GF-D8 (cell line): ENCODE results near the gene GORASP1.

Experiments
- DNase-seq: peaks from one replicate; lab custom pipeline; 2025; lab: John Stamatoyannopoulos, UW

The GORASP1 gene

DNA sequence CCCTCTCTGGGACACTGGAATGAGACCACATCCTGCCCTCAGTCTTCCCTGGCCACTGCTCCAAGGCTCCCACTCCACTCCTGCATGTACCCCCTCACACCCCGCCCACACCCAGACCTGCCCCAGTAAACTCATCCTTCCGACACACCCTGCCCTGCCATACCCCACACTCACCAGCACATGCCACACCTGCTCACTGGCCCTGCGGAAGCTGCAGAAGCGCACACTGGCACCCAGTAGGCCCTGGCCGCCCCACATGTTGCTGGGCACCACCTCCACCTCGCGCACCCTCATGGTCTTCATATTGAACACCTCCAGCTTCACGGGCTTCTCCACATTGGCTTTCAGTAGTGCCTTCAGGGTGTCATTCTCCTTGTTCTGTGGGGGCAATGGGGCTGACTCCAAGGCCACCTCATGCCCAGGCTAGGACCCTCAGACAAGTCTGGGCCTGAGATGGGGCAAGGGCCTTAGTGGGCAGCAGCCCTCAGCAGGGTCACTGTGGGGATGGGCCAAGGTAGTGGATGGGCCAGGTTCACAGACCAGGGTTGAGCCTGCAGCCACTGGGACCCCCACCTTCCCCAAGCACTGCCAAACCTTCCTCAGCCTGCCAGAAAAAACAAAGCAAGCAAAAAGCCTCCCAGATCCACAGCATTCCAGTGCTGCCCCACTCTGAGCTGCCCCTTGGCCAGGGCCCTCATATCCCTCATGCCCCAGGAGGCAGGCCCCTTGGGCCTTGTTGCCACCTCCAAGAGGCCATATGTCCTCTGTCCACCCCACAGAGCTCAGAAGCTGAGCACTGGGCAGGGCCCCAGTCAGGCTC lies 4.7 kb downstream of the GORASP1 start:
- DNase-seq = no peak

DNA sequence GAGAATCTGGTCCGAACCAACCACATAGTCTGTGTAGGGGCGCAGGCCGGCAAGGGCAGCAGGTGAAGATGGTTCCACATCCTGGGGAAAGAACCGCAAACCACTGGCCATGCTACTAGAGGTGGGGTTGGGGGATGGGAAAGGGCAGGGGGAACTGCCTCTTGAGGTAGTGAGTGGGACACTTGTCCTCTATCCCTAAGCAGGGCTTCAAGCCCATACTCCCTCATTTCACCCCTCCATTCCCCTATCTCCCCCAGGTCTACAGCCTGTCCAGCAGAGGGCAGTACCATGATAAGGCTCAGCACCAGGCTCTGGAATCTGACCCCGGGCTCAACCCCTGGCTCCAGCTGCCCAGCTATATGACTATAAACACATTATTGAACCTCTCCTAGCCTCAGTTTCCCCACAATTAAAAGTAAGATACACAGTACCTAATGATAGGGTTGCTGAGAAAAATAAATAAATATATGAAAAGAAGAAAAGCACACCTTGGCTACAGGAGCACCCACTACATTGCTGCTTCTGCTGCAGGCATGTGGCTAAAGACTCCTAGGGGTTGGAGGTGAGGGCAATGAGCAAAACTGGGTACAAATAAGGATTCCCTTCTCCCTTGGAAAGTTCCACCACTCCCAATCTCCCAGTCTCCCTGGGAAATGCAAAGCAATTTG lies 6.3 kb downstream of the GORASP1 start:
- no peak for DNase-seq

DNA sequence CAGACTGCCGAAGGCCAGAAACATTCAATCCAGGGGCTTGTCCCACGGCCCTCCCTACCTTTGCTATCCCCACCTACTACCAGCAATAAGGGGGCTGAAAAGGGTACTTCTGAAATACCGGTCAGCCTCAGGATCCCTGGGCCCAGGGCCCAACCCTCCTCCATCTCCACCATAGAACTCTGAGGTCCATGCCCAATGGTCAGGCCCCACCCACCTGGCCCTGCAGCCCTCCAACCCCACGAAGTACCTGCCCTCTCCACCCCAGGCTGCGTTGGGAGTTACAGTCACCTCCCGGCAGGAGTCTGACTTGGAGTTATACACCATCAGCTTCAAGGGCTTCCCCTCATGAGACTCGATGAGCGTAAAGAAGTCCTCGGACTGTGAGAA lies 6.9 kb downstream of the GORASP1 start:
- no peak for DNase-seq

DNA sequence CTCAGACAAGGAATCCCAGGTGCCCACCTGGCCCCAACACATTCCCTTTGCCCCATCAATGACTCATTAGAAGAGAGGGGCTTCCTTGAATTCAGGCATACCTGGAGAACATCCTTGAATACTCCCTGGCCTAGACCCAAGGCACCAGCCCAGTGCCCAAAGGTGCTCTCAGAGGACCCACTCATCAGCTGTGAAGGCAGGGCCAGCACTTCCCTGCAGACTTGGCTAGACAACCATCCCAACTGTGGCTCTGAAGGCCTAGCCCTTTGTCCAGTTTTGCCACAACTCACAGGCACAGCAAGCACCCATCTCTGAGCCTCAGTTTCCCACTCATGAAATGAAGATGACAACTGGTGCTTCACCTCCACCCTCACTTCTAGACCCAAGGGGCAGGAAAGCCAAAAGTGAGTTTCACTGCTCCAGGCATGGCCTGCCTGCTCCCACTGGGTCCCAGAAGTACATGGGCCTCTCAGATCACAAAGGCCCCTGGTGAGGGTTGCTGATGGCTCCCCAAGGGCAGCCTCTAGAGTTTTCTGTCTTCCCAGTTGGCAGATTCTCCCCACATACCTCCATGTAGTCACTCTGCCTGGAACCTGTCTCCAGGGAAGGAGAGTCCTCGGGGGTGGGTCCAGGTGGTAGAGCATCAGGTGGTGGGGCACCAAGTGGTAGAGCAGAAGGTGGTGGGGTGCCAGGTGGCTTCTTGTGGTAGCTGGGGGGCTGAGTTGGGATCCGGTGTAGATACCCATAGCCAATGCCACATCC lies 7.5 kb downstream of the GORASP1 start:
- DNase-seq = no peak

DNA sequence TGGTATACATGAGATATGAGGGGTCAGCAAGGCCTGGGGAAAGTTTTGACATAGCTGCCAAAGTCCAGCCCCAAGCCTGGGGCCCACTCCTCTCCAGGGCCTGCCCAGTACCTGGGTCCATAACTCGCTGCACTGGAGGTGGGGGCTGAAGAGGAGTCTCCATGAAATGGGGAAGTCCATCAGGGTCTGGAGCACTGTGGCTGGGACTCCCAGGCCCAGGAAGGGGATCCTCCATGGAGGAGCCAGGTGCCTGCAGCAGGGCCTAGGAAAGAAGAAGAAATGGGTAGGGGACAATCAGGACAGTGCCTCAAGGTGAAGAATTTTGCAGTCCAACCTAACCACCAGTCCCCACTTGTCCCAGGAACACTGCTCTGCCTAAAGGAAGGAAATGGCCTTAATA lies 8.2 kb downstream of the GORASP1 start:
- DNase-seq = no peak

DNA sequence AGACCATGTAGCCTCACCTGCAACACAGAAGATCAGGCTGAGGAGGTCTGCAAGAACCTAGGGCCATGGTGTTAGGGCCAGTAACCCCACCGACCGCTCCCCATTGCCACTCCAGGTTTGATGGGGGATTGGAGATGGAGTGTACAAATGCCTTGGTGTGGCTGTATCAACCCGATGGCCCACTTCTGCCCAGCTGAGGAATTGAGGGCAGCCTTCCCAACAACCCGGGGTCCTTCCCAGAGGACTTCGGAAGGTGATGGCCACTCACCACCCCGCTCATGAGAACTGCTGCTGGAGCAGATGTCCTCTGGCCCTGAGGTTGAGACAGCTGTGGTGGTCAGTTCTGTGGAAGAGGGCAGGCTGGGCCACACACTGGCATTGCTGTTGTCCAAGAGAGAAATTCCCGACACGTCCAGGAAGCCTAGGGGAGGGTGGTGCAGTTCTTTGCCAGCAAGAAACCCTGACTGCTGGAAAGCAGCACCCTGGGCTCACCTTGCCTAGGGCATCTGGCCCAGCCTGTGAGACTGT lies 8.9 kb downstream of the GORASP1 start:
- DNase-seq = no peak

DNA sequence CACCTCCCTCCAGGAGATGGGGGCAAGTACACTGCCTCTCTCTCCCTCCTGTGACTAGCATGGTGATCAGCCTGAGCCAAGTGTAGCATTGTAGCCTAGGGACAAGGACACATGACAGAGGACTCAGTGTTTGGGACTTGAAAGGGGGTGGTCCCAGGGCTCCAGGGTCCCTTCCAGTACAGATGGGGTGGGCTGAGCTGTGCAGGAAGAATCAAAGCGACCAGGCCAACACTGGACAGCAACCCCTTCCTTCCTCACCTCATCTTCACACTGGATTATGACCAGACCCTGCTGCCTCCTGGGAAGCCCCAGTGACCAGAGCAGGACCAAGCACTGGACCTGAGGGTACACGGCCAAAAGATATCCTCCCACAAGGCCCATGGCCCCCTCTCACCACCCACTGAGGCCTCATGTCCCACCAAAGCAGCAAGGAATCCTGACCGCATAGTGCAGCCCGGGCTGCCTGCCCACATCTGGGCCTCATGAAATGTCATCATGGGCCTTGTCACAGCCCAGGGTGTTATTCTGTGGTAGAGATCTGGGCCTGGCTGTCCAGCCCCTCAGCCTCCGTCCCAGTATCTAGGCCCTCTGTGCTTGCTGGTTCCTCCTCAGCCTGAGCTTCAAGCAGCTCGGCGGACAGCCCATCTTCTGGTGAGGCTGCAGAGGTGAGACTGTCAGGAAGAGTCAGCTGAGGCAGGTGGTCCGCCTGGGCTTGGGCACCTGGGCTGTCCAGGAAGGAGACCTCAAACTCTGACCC lies 9.5 kb downstream of the GORASP1 start:
- no peak for DNase-seq

DNA sequence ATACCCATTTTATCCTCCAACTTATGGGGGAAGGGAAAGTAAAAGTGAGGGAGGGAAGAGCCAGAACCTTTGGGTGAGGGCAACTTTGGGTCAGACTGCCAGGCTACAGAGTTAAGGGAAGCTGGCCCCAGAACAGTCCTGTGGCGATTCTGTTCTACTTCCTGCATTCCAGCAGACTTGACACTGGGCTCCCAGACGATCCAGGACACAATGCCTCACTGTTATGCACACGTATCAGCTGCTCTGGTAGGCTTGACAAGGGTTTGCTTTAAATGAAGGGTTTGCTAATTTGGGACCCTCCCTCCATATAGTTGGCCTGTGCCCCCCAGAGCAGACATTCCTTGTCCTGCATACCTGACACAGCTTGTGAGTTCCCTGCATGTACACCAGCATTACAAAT lies 10.7 kb downstream of the GORASP1 start:
- no peak for DNase-seq

DNA sequence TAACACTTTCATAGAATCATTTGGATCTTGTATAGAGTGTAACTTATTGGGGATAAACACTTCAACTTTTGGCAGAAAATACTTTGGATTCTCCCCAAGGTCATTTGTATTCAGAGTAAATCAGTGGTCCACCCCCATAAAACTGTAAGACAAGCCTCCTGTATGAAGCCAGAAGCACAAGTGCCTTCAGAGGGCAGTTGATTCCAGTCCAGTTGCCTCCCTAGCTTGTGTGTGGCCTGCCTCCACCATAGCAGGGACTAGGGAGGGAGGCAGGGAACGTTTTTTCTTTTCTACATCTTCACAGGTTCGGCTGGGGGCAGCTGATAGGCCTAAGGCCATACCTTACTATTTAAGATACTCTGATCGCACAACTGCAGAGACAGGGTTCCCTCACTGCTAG lies 11.6 kb downstream of the GORASP1 start:
- DNase-seq = no peak

DNA sequence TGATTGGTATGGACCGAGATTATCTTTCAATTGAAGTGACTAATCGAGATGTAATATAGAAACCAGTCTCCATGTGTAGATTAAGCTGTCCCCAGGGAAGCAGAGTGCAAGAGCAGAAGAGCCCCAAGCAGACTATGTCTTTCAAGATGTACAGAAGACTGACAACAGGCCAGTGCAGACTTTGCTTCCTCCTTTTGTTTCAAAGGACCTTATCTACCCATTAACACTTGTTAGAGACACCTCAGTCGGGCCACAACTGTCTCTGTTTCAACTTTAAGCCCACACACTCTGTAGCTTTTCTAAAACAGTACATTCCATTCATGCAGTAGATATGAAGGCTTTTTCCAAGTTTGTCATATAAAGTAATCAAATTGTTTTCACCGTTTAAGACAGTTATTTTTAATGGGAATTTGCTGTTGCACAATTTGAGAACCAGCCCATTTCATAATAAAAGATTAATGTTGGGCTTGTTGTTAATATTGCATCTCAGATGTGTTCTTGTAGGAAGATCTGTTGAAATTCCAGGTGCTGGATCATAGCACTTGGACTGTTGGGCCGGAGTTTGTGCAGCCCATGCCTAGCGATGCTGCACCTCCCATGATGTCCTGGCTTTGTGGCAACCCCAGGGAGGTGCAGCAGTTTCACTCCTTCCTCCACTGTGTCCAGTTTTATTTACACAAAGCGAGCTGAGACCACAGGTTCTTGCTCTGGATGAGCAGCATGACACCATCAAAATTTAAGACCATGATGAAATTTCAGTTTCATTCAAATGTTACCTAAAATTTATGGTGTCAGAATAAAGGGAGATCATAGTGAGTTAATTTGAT lies 12.4 kb downstream of the GORASP1 start:
- no peak for DNase-seq

DNA sequence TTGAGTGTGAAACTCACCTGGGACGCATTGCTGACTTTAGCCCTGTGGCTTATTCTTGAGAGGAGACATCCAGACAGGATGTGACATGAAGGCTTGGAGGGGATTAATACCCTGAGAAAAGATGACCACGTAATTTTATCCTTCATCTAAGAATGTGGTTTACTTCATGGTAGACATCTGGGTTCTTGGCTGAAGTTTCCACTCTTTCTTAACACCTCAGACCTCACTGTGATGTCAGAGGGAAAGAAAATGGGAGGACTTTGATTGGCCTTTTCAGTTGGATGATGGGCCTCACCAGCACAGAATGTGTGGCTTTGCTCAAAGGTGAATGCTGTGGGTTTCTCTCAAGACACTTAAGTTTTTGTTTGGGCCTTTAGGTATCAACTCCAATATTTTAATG lies 16.5 kb downstream of the GORASP1 start:
- DNase-seq = no peak

DNA sequence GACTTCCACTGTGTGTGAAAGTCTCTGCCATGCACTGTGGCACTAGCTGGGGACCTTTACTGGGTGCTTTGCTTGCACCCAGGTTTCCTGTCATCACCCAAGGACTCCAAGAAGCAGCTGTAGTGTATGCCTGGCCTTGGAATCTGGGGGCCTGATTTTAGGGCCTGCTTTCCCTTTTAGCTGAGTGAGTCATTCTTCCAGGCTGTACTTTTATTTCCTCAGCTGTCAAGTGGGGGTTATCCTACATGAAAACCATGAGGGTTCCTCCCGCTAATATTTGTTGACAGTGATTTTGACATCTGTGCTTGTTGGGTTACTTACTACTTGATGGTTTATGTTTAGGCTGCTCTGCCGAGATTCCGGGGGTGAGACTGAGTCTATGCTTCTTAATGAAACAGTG lies 18.5 kb downstream of the GORASP1 start:
- no peak for DNase-seq

DNA sequence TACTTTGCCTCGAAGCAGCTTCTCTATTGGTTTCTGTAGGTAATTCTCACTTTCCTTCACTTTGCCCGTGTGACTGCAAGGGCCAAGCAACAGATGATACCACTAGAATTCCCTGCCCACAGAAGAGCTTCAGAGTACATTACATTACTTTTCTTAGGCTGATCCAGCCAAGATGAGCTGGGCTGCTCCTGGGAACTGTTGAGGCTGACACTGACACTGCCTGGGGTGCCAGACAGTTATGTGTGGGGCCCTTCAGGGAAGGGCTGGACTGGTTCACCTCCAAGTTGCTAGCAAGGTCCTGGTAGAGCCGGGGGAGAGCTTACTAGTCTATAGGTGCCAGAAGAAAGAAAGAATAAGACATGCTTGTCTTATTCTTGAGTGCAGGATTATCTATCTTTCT lies 19.0 kb downstream of the GORASP1 start:
- DNase-seq = no peak

DNA sequence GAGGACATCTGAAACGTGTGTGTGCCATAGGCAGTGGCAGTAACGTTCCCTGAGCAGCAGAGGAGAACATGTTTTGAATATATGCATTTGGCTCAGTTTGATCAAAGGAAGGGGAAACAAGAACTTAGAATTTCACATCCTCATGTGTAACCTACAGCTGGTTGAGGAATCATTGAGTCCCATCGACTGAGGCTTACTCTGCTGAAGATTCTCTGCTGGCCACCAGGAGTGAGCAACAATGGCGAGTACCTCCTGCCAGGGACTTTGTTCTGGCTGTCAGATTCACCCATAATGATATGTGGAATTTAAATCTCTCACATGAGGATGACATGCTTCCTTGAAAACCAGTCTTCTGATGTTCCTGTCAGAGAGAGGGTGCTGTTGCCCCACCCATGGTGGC lies 21.3 kb downstream of the GORASP1 start:
- no peak for DNase-seq

DNA sequence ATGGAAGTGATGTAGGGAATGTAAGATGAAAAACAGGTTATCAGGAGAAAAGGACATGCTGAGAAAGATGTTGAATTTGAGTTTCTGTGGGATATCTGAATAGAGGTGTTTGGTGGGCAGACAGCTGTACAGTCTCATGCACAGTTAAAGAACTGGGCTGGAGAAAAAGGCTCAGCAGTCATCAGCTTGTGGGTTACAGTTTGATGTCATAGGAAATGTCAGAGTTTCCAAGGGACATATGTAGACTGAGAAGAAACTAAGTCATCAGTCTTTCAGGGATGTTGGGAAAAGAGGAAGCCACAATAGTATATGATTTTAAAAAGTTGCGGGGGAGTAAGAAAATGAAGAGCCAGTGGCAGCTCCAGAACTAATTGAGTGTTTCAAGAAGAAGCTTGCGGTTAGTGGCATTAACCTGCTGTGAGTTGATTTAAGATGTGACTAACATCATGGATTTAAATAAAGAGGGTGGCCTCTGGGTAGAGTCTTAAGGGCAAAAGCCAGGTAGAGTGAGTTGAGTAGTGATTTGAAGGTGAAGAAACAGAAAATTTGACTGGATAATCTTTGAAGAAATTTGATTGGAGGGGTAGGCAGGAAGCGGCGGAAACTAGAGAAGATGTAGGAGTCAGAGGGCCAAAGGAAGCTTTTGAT lies 24.6 kb downstream of the GORASP1 start:
- DNase-seq = no peak

DNA sequence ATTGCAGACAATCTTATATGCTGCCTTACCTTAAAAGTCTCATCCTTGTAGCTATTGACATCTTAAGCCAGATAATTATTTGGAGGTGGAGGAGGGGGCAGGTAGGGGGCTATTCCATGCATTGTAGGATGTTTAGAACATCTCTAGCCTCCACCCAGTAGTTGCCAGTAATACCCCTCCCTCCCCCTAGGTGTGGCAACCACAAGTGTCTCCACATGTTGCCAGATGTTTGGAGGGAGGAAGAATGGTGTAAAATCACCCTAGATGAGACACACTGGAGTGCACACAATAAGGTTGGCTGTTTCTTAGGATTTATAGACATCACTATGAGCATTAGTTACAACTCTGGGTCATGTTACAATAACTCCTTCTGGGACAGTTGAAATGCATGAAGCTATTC lies 27.4 kb downstream of the GORASP1 start:
- no peak for DNase-seq

DNA sequence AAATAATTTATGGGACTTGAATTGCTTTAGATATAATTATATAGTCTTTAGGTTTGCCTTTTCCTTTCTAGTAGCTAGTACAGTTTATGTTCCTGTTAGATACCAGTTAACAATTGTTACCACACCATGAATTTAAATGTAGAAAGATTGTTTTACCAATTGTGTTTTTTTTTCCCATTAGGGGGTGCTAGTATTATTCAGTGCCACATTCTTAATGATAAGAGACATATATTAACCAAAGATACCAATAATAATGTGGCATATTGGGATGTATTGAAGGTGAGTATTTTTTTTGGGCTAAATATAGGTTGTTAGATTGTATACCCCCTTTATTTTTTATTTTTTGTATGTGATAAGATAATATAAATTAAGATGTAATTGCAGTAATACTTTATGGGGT lies 27.9 kb downstream of the GORASP1 start:
- DNase-seq = no peak

DNA sequence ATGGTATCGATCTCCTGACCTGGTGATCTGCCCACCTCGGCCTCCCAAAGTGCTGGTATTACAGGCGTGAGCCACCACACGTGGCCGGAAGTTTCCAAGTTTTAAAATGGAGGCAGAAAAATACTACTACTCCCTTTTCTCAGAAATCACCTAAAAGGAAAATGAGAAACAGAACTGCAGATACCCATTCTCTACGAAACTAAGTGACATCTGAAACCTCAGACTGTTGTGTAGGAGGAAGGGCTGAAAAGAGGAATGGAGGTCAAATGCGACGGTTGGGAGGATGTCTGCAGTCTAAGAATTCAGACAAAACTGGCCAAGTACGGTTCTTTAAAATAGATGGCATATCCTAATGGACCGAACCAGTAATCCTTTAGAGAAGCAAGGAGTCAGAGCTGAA lies 31.5 kb downstream of the GORASP1 start:
- no peak for DNase-seq

DNA sequence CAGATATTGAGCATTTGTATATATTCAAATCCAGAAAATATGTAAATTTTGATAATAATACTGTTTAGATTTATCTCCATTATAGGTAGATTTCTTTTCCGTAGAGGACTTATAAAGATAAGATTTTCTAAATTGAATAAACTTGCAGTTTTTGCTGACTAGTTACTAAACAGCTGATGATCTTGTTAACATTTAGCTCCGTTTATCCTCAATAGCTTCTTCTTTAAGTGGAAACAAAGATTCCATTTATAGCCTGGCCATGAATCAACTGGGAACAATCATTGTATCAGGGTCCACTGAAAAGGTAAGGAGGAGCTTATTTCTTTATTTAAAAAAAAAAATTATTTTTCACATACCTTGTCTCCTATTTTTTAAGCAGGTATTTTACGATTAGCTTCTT lies 38.9 kb downstream of the GORASP1 start:
- no peak for DNase-seq

DNA sequence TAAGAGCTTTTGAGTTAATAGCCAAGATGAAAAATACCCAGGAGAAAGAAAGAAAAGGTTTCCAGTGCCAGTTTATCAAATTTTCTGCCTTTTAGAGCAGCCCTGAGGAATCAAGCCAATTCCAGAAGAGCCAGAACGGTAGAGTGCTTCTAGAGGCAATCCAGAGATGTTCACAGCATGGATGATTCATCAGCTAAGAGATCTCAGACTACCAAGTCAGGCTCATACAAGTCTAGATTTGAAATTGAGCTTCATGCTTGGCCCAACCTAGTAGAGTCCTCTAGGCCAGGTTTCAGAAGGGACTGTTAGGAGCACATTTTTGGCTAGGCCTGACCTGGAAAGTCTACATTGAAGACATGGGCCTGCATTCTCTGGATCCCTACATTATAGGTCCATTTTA lies 40.1 kb downstream of the GORASP1 start:
- DNase-seq = no peak

DNA sequence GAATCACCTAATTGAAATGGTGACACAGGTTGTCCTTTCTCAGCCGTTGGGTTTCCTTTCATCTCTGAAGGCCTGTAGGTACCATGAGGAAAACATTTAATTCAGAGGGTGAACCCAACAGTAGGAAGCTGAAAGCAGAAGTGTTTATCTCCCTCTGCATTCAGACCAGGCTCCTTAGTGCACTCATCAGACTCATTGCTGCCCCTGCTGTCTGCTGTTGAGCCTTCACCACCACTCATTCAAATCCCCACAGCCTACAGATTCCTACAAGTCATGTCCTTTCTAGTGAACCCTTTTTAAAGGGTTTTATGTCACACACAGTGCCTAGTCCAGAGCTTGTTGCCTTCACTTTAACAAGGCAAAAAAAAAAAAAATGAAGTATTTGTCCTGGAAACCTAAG lies 42.2 kb downstream of the GORASP1 start:
- DNase-seq = peak; percentile 63
